ENCODE data around the gene CRKL. TPM values are rescaled to one million over a fixed set of nuclear protein-coding genes. Genes with fewer than 3 reads are reported as not detected.
A peak's percentile ranks its signal among the peaks of the same experiment; 100 is the strongest.

Gene CRKL
- total RNA-seq, 2 donors from 2014 or later = 40.0 to 57.0 TPM

- DNase-seq = no peak
- H3K9me3 ChIP-seq (ENCODE audit: control insufficient read depth, low read length, poor library complexity, severe bottlenecking) = no peaks in the 10 kb centered on the region
- peaks cover 24% of the 10 kb centered on the region for H3K27me3 Mint-ChIP-seq
- H3K4me3 Mint-ChIP-seq = peak overlapping the region; percentile 62
- no peaks in the 10 kb centered on the region for H3K36me3 Mint-ChIP-seq (ENCODE audit: low read depth)
- H3K4me1 Mint-ChIP-seq = peaks cover 4% of the 10 kb centered on the region
- ATAC-seq = no peak
- no peak overlapping the region for H3K27ac Mint-ChIP-seq
Observed at GRCh38 chr22:20956258-20957101, 39.3 kb downstream of the CRKL start.

- Mint-ChIP-seq H3K27ac (no peak overlapping the region), H3K4me1 (peaks cover 8% of the 10 kb centered on the region), H3K36me3 (ENCODE audit: low read depth) (no peaks in the 10 kb centered on the region), H3K4me3 (peak overlapping the region; percentile 67), H3K27me3 (peaks cover 24% of the 10 kb centered on the region)
- H3K9me3 ChIP-seq (ENCODE audit: control insufficient read depth, low read length, poor library complexity, severe bottlenecking) = no peaks in the 10 kb centered on the region
- ATAC-seq (no peak), DNase-seq (no peak)
Observed at GRCh38 chr22:20957102-20957682, 40.0 kb downstream of the CRKL start.

- DNase-seq = no peak
- ATAC-seq = peak; percentile 22
- H3K27ac Mint-ChIP-seq = no peak overlapping the region
Observed at GRCh38 chr22:20957683-20958431, 40.6 kb downstream of the CRKL start.

DNA sequence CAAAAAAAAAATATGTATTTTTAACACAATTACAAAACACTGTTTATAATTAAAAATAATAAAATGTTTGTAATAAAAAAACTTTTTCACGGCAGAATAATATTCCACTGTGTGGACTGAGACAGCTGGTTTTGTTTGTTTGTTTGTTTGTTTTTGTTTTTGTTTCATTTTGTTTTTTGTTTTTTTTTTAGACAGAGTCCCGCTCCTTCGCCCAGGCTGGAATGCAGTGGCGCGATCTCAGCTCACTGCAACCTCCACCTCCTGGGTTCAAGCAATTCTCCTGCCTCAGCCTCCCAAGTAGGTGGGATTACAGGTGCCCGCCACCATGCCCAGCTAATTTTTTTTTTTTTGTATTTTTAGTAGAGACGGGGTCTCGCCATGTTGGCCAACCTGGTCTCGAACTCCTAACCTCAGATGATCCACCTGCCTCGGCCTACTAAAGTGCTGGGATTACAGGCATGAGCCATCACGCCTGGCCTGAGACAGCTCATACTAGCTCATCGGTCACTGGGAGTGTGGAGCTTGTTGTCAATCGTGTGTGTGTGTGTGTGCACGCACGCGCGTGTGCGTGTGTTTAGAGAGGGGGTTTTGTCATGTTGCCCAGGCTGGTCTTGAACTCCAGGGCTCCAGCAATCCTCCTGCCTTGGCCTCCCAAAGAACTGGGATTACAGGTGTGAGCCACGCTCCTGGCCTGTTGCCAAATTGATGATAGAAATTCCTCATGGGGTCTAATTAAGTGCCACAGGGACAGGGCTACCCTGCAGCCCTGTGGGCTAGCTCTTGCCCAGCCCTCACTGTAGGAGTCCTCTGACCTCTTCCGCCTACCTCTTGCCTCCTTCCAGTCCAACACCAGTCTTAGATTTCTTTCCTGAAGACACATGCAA is 42.6 kb downstream of the CRKL start:
- H3K9me3 ChIP-seq (ENCODE audit: control insufficient read depth, low read length, poor library complexity, severe bottlenecking) = no peaks in the 10 kb centered on the region
- peaks cover 16% of the 10 kb centered on the region for H3K4me1 Mint-ChIP-seq
- DNase-seq = no peak
- H3K27me3 Mint-ChIP-seq = peaks cover 24% of the 10 kb centered on the region
- H3K27ac Mint-ChIP-seq = no peak overlapping the region
- H3K36me3 Mint-ChIP-seq (ENCODE audit: low read depth) = no peaks in the 10 kb centered on the region
- H3K4me3 Mint-ChIP-seq = no peak overlapping the region
- ATAC-seq = no peak

More at GRCh38 chr22:20957683-20958431, 40.6 kb downstream of the CRKL start:
- Mint-ChIP-seq H3K36me3 (ENCODE audit: low read depth) (no peaks in the 10 kb centered on the region), H3K4me1 (peaks cover 8% of the 10 kb centered on the region), H3K4me3 (peak overlapping the region; percentile 67), H3K27me3 (peaks cover 24% of the 10 kb centered on the region)
- no peaks in the 10 kb centered on the region for H3K9me3 ChIP-seq (ENCODE audit: control insufficient read depth, low read length, poor library complexity, severe bottlenecking)

DNA sequence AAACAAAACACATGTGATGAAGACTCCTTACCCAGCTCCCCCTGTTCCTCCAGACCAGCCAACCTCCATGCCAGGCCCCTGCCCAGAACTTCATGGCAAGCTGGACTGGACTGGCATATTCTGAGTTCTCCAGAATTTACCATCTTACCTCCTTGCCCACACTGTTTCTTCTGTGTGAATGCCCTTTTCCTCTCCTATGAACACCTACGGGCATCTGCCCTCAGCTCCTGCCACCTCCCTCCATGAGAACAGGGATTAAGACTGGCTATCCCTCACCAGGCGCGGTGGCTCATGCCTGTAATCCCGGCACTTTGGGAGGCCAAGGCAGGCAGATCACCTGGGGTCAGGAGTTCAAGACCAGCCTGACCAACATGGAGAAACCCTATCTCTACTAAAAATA is 43.4 kb downstream of the CRKL start:
- H3K4me1 Mint-ChIP-seq = peaks cover 16% of the 10 kb centered on the region
- DNase-seq (no peak), ATAC-seq (no peak)
- H3K27ac Mint-ChIP-seq = no peak overlapping the region
- H3K27me3 Mint-ChIP-seq = peaks cover 24% of the 10 kb centered on the region
- no peaks in the 10 kb centered on the region for H3K9me3 ChIP-seq (ENCODE audit: control insufficient read depth, low read length, poor library complexity, severe bottlenecking)
- H3K4me3 Mint-ChIP-seq = no peak overlapping the region
- H3K36me3 Mint-ChIP-seq (ENCODE audit: low read depth) = no peaks in the 10 kb centered on the region

GRCh38 chr22:20962491-20962945 is 45.3 kb downstream of the CRKL start:
- peaks cover 20% of the 10 kb centered on the region for H3K27me3 Mint-ChIP-seq
- H3K4me3 Mint-ChIP-seq = no peak overlapping the region
- H3K4me1 Mint-ChIP-seq = peaks cover 12% of the 10 kb centered on the region
- DNase-seq = no peak
- no peak overlapping the region for H3K27ac Mint-ChIP-seq
- ATAC-seq = no peak
- no peaks in the 10 kb centered on the region for H3K9me3 ChIP-seq (ENCODE audit: control insufficient read depth, low read length, poor library complexity, severe bottlenecking)
- H3K36me3 Mint-ChIP-seq (ENCODE audit: low read depth) = no peaks in the 10 kb centered on the region

DNA sequence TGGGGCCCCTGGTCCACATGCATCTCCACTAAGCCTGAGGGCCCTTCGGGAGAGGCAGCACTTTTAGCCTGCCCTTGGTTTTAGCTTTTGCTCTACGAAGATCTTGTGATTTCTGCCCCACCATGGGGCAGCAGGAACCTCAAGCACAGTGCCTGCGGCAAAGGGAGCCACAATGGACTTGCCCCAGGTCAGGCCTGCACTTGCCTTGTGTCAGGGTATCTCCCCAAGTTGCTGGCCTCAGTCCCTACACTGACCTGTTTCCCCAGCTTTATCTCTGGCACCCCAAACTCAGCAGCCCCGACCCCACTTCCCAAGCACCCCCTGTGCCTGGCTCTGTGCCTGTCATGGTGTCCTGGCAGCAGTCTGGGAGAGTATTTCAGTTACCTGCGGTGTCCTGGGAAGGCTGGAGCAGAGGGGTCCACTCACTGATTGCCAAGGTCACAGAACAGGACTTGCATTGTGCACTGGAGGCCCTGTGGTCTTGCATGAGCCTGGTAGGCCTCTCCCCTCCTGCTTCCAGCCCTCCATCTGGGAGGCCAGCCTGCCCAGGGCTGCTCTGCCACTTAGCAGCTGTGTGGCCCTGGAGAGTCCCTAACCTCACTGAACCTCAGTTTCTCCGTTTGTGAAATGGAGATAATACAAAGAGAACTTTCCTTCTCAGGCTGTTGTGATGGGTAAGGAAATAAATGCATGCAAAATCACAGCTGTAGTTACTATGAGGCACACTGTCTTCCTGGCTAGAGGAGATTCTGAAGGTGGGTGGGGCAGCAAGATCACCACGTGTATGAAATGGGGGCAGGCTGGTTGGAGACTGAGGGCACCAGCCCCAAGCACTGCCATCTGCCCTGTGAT is 46.2 kb downstream of the CRKL start:
- Mint-ChIP-seq H3K27ac (no peak overlapping the region), H3K4me3 (peak overlapping the region; percentile 89), H3K4me1 (peaks cover 12% of the 10 kb centered on the region), H3K27me3 (peaks cover 12% of the 10 kb centered on the region), H3K36me3 (ENCODE audit: low read depth) (no peaks in the 10 kb centered on the region)
- no peaks in the 10 kb centered on the region for H3K9me3 ChIP-seq (ENCODE audit: control insufficient read depth, low read length, poor library complexity, severe bottlenecking)
- DNase-seq (no peak), ATAC-seq (no peak)

DNA sequence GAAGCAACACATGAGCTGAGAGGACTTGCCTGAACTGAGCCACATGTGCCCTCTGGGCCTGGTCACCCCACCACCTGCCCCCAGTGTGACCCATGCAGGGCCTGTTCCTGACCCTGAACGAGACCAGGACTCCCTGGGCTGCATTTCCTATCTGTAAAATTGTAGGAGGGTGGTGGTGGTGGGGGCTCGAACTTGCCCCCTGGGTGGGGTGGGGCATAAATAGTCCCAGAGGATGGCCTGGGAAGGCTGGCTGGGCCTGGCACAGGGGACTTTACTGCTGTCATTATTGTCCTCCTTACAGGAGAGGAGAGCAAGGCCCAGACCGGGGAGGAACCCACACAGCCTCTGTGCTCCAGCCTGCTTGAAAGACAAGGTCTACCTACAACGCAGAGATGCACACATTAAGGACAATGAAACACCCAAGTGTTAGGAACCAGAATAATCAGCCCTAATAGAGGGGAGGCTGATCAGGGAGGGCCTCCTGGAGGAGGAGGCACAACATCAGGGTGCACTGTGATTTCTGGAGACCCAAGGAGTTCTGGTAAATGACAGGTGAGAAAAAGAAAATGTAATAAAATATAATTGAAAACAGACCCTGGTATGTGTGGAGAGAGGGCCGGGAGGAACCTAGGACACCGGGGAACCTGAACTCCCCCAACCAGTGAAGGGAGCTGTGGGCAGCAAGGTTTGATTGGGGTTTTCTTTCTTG is 47.0 kb downstream of the CRKL start:
- H3K9me3 ChIP-seq (ENCODE audit: control insufficient read depth, low read length, poor library complexity, severe bottlenecking) = no peaks in the 10 kb centered on the region
- Mint-ChIP-seq H3K4me1 (peaks cover 12% of the 10 kb centered on the region), H3K27me3 (peaks cover 9% of the 10 kb centered on the region), H3K36me3 (ENCODE audit: low read depth) (no peaks in the 10 kb centered on the region), H3K4me3 (peak overlapping the region; percentile 89), H3K27ac (peak overlapping the region; percentile 62)
- DNase-seq (no peak), ATAC-seq (peak; percentile 26)

- no peaks in the 10 kb centered on the region for H3K9me3 ChIP-seq (ENCODE audit: control insufficient read depth, low read length, poor library complexity, severe bottlenecking)
- ATAC-seq = no peak
- Mint-ChIP-seq H3K27me3 (peaks cover 9% of the 10 kb centered on the region), H3K36me3 (ENCODE audit: low read depth) (no peaks in the 10 kb centered on the region), H3K4me3 (peak overlapping the region; percentile 89), H3K4me1 (peaks cover 12% of the 10 kb centered on the region), H3K27ac (peak overlapping the region; percentile 62)
- no peak for DNase-seq
Observed at GRCh38 chr22:20964799-20965103, 47.5 kb downstream of the CRKL start.

DNA sequence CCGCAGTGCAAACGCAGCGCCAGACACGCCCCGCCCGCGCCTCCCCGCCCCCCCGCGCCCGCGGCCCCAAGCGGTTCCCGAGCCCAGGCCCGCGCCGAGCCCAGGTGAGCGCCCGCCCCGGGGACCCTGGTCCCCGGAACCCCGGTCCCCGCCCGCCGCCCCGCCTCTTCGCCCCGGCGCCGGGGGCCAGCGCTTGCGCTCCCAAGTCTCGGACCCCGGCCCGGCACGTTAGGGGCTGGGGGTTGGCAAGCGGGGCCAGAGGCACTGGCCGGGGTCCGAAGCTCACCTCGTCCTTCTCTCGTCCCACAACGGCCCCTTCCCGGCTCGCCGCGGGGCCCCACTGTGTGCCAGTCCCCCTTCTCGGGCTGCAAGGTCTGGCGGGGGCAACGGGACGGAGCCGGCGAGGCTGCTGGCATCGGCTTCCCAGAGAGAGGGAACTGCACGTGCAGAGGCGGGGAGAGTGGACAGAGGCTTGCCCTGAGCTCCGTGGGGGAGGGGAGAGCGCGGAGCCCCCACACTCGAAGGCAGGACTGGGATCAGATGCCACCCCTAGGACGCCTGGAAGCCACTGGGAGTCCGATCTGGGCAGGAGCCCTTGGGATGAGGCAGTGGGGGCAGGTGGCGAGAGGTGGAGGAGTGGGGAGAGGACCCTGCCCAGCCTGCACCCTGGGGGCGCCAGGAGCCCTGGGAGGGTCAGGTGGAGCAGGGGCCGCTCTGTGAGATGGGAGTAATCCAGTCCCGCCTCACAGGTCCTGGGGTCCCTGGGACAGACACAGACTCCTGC is 48.1 kb downstream of the CRKL start:
- no peaks in the 10 kb centered on the region for H3K9me3 ChIP-seq (ENCODE audit: control insufficient read depth, low read length, poor library complexity, severe bottlenecking)

More for the DNA sequence above, 48.1 kb downstream of the CRKL start:
- Mint-ChIP-seq H3K27ac (no peak overlapping the region), H3K36me3 (ENCODE audit: low read depth) (no peaks in the 10 kb centered on the region), H3K27me3 (peaks cover 5% of the 10 kb centered on the region), H3K4me3 (peak overlapping the region; percentile 76), H3K4me1 (peaks cover 12% of the 10 kb centered on the region)
- ATAC-seq = peak; percentile 54
- no peak for DNase-seq
